HFF-Myc (cell line): ENCODE results near the gene SMIM3.
A peak's percentile ranks its signal among the peaks of the same experiment; 100 is the strongest.

Experiments used
- DNase-seq: peaks from one replicate; pipeline ENCODE4 v3.0.0-alpha.2; 2011; ENCODE audit warnings: low read depth; ENCODE audit errors: extremely low read depth
- H3K4me3 ChIP-seq: replicated peaks from 2 replicates; pipeline ENCODE4 v1.5.1; 2011; ENCODE audit warnings: low read depth, mild to moderate bottlenecking, control low read depth, low read length
- CTCF ChIP-seq: IDR thresholded peaks from 2 replicates; pipeline ENCODE4 v1.5.1; 2012; ENCODE audit warnings: mild to moderate bottlenecking, low read depth, low read length, control low read depth; ENCODE audit errors: missing control alignments

SMIM3 gene

GRCh38 chr5:150779397-150780186 is 1.0 kb downstream of the SMIM3 start:
- TF ChIP-seq CTCF = no peak
- peak overlapping the region; percentile 87 for H3K4me3 ChIP-seq
- DNase-seq = no peak

GRCh38 chr5:150780187-150780692 is 1.7 kb downstream of the SMIM3 start:
- TF ChIP-seq CTCF = no peak
- DNase-seq = no peak
- peak overlapping the region; percentile 87 for H3K4me3 ChIP-seq

DNA sequence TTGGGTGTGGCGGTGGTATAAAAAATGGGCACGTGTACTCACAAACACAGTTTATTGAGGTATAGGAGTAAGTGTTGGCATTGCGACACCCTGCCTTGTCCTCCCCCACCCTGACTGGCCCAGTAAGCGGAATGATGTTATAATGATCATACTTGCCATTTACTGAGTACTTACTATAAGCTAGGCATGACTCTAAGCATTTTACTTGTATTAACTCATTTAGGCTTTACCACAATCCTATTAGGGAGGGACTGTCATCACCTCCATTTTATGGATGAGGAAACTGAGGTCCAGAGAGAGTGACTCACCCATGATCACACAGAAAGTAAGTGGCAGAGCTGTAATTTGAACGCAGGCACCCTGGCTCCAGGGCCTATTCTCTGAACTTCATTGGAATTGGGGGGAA is 2.3 kb downstream of the SMIM3 start:
- TF ChIP-seq CTCF = no peak
- no peak for DNase-seq
- peak overlapping the region; percentile 87 for H3K4me3 ChIP-seq

GRCh38 chr5:150781706-150782614 is 3.4 kb downstream of the SMIM3 start:
- TF ChIP-seq CTCF = no peak
- DNase-seq = peak; percentile 94
- H3K4me3 ChIP-seq = peak overlapping the region; percentile 87

DNA sequence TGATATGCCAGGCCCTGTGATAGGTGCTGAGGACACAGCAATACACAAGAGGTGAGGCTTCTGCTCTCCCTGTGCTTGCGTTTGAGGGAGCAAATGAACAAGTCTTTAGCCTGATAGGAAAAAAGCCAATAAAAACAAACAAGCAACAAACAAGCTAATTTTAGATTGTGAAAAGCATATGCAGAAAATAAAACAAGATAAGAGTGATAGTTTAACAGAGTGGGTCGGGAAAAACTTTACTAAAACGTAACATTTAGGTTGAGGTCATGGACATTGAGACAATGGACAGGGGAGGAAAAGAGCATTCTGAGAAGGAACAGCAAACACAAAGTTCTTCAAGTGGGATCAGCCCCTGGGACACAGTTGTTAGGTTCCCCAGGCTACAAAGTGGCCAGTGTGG is 4.3 kb downstream of the SMIM3 start:
- no peak for TF ChIP-seq CTCF
- peak overlapping the region; percentile 87 for H3K4me3 ChIP-seq
- no peak for DNase-seq

- H3K4me3 ChIP-seq = peak overlapping the region; percentile 9; the same call in 1 of the 2 replicates
- DNase-seq = no peak
- TF ChIP-seq CTCF = no peak
These were observed 4.9 kb downstream of the SMIM3 start for GRCh38 chr5:150783422-150783928.
